Subcutaneous abdominal adipose tissue (tissue), 5 donors: ENCODE results near the gene WDR37.

Experiments used
- H3K27ac ChIP-seq: one replicate; pipeline ENCODE4 v1.7.0; 2013; ENCODE audit warnings: low read depth, mild to moderate bottlenecking, inconsistent platforms, low read length, moderate library complexity
- H3K27me3 ChIP-seq, 5 donors: one replicate each; pipeline ENCODE4 v1.7.0; 2013; ENCODE audit warnings: low read length in 5 of 5, inconsistent platforms in 1 of 5; ENCODE audit not compliant: control insufficient read depth in 5 of 5, insufficient read depth in 4 of 5
- H3K36me3 ChIP-seq, 5 donors: one replicate each; pipeline ENCODE4 v1.7.0; 2013; ENCODE audit warnings: low read length in 5 of 5; ENCODE audit not compliant: control insufficient read depth in 5 of 5, insufficient read depth in 5 of 5
- H3K4me1 ChIP-seq, 5 donors: one replicate each; pipeline ENCODE4 v1.7.0; 2013; ENCODE audit warnings: low read length in 5 of 5, mild to moderate bottlenecking in 3 of 5, moderate library complexity in 1 of 5; ENCODE audit not compliant: control insufficient read depth in 5 of 5, insufficient read depth in 5 of 5
- H3K4me3 ChIP-seq, 5 donors: one replicate each; pipeline ENCODE4 v1.7.0; 2013; ENCODE audit warnings: low read length in 5 of 5, low read depth in 1 of 5
- H3K9ac ChIP-seq, 5 donors: one replicate each; pipeline ENCODE4 v1.7.0; 2013; ENCODE audit warnings: low read length in 5 of 5, mild to moderate bottlenecking in 4 of 5, moderate library complexity in 3 of 5
- H3K9me3 ChIP-seq, 5 donors: one replicate each; pipeline ENCODE4 v1.7.0; 2013; ENCODE audit warnings: low read length in 5 of 5; ENCODE audit not compliant: control insufficient read depth in 5 of 5
- donor health status: healthy.
- donor health status: healthy.
- donor health status: healthy.
- donor health status: healthy.
- donor health status: healthy.

WDR37 gene

DNA sequence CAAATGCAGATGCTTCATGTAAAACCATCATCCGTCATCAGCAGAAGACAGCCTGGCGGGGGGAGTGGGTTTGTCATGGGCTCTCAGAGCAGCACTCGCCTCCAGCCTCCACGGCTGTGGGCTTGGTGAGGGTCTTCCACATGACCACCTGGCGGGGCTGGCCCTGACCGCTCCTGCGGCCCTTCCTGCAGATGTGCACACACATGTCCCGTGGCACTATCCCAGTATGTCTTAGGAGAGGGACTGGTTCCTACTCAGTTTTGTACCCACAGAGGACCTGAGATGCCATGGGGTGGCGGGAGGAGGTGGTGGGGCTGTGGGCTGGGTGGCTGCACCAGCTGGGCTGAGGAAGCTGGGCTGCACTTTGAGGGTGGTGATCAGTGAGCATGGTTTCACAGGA lies 35.2 kb upstream of the WDR37 start:
- Histone ChIP-seq H3K27me3 (no peaks in the 10 kb centered on the region), H3K27ac (no peak overlapping the region), H3K4me3 (no peak overlapping the region), H3K4me1 (no peaks in the 10 kb centered on the region), H3K9ac (no peak overlapping the region), H3K9me3 (no peaks in the 10 kb centered on the region), H3K36me3 (peaks cover 15 to 40% (median 31%) of the 10 kb centered on the region in 5 donors)

DNA sequence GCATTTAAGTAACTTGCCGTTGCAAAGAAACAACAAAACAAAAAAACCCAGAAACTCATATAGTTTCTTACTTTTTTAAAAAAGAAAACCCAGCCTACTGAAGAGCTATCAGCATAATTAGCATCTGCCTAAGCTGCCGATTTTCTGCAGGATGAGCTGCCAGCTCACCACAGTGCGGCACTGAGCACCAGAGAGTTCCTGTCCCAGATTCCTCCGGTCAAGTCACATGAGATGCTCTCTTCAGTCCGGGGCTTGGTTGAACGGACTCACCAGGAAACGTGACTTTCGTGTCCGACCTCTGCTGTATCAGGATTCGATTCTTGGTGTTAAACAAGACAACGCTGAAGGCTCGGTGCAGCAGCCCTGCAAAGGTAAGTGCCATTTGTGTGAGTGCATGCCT lies 33.8 kb upstream of the WDR37 start:
- H3K27ac ChIP-seq = no peak overlapping the region
- peaks cover 3 to 26% (median 17%) of the 10 kb centered on the region in 5 donors for H3K36me3 ChIP-seq
- H3K4me3 ChIP-seq = no peak overlapping the region
- no peaks in the 10 kb centered on the region for H3K9me3 ChIP-seq
- H3K4me1 ChIP-seq = no peaks in the 10 kb centered on the region
- H3K9ac ChIP-seq = no peak overlapping the region
- no peaks in the 10 kb centered on the region for H3K27me3 ChIP-seq

- no peaks in the 10 kb centered on the region for H3K4me1 ChIP-seq
- no peak overlapping the region for H3K9ac ChIP-seq
- H3K27me3 ChIP-seq = no peaks in the 10 kb centered on the region
- no peak overlapping the region for H3K4me3 ChIP-seq
- peaks cover 0 to 14% (median 9%) of the 10 kb centered on the region in 5 donors for H3K36me3 ChIP-seq
- H3K27ac ChIP-seq = no peak overlapping the region
- no peaks in the 10 kb centered on the region for H3K9me3 ChIP-seq
These were observed 32.1 kb upstream of the WDR37 start for GRCh38 chr10:1024103-1024502.

GRCh38 chr10:1025683-1026082 lies 30.5 kb upstream of the WDR37 start, which contains the start of gene IDI2:
IDI2 (minus strand) TSS chr10:1025859; CDS start chr10:1024723, 1,136 bp downstream.
- no peak within 1 kb of the TSS for H3K9ac ChIP-seq
- H3K27ac ChIP-seq = no peak within 1 kb of the TSS

GRCh38 chr10:1026578-1026977 lies 29.6 kb upstream of the WDR37 start:
- no peaks in the 10 kb centered on the region for H3K36me3 ChIP-seq
- no peaks in the 10 kb centered on the region for H3K9me3 ChIP-seq
- H3K27me3 ChIP-seq = no peaks in the 10 kb centered on the region
- no peak overlapping the region for H3K27ac ChIP-seq
- no peak overlapping the region for H3K9ac ChIP-seq
- H3K4me1 ChIP-seq = no peaks in the 10 kb centered on the region
- no peak overlapping the region for H3K4me3 ChIP-seq

More at GRCh38 chr10:1025683-1026082, 30.5 kb upstream of the WDR37 start, which contains the start of gene IDI2:
- H3K4me3 ChIP-seq = no peak within 1 kb of the TSS
- no peaks in the 10 kb centered on the region for H3K27me3 ChIP-seq
- H3K4me1 ChIP-seq = no peaks in the 10 kb centered on the region
- no peaks in the 10 kb centered on the region for H3K36me3 ChIP-seq
- no peaks in the 10 kb centered on the region for H3K9me3 ChIP-seq

GRCh38 chr10:1029838-1030237 lies 26.3 kb upstream of the WDR37 start:
- Histone ChIP-seq H3K36me3 (no peaks in the 10 kb centered on the region), H3K9ac (no peak overlapping the region), H3K9me3 (no peaks in the 10 kb centered on the region), H3K27me3 (no peaks in the 10 kb centered on the region), H3K27ac (no peak overlapping the region), H3K4me1 (peaks cover 0 to 13% (median 3%) of the 10 kb centered on the region in 5 donors), H3K4me3 (no peak overlapping the region)

DNA sequence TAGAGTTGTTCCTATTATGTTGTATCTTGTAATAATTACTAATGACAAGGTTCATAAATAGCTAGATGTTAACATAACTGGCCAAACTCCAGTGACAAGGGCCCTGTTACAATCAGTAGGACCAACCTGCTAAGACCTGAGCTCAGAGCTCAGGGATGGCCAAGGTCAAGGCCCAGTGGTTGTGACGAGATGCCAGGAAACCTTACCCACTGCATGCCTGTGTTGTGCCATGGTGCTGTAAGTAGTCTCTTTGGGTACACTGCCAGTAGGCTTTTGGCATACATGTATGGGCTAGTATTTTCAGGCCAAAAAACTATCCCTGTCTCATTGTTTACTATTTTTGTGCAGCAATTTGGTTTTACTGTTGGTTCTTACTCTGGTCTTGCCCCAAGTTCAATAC lies 22.6 kb upstream of the WDR37 start:
- H3K27ac ChIP-seq = no peak overlapping the region
- no peaks in the 10 kb centered on the region for H3K9me3 ChIP-seq
- peak overlapping the region in 1 of 5 donors; percentile 5 for H3K9ac ChIP-seq
- peaks cover 0 to 22% (median 5%) of the 10 kb centered on the region in 5 donors for H3K4me1 ChIP-seq
- no peak overlapping the region for H3K4me3 ChIP-seq
- H3K27me3 ChIP-seq = no peaks in the 10 kb centered on the region
- peaks cover 2 to 16% (median 8%) of the 10 kb centered on the region in 5 donors for H3K36me3 ChIP-seq

DNA sequence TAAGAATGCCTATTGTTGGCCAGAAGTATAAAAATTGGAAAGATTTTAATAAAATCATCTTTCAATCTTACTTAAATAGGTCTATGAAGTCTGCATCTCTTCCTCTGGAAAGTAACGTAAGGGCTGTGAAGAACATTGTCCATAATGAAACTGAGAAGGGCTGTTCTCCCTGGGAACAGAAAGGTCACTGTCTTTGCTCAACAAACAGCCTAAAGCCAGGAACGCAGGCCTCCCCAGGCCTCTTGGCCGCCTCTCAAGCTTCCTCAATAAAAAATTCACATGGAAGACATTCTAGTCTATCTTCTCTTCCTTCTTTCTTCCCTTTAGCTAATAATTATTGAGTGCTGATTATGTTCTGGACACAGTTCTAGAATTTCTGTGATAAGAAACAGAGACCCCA lies 21.4 kb upstream of the WDR37 start:
- Histone ChIP-seq H3K27ac (peak overlapping the region; percentile 24), H3K4me3 (no peak overlapping the region), H3K36me3 (peaks cover 2 to 24% (median 12%) of the 10 kb centered on the region in 5 donors), H3K9ac (no peak overlapping the region), H3K4me1 (peaks cover 0 to 22% (median 5%) of the 10 kb centered on the region in 5 donors), H3K27me3 (no peaks in the 10 kb centered on the region), H3K9me3 (no peaks in the 10 kb centered on the region)

DNA sequence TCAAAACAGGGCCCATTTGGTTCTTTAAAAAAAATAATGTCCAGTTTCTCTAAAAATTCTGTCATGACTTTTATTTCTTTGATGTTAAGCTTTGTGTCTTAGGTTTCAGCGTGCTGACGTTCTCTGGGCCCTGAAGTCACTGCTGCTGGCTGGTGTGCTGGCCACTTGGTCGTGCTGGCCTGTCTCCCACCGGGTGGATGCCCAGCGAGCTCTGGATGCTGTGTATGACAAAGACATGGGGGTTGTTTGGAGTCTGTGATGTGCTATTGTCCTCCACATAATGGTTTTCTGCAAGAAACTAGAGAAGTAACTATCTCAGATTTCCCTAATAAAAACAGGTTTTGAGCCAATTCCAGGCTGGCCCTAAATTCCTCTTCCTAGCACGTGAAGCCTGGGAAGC lies 21.0 kb upstream of the WDR37 start:
- H3K9ac ChIP-seq = peak overlapping the region in 1 of 5 donors; percentile 22
- H3K27me3 ChIP-seq = no peaks in the 10 kb centered on the region
- peak overlapping the region; percentile 24 for H3K27ac ChIP-seq
- H3K4me3 ChIP-seq = no peak overlapping the region
- H3K9me3 ChIP-seq = no peaks in the 10 kb centered on the region
- peaks cover 2 to 26% (median 15%) of the 10 kb centered on the region in 5 donors for H3K36me3 ChIP-seq
- peaks cover 0 to 22% (median 5%) of the 10 kb centered on the region in 5 donors for H3K4me1 ChIP-seq

GRCh38 chr10:1036341-1036791 lies 19.8 kb upstream of the WDR37 start:
- Histone ChIP-seq H3K4me1 (peaks cover 0 to 22% (median 5%) of the 10 kb centered on the region in 5 donors), H3K4me3 (no peak overlapping the region), H3K27ac (no peak overlapping the region), H3K9ac (no peak overlapping the region), H3K27me3 (no peaks in the 10 kb centered on the region), H3K9me3 (no peaks in the 10 kb centered on the region), H3K36me3 (peaks cover 2 to 34% (median 22%) of the 10 kb centered on the region in 5 donors)
